Measurements from ENCODE around the gene CDC42SE2. TPM values are rescaled to one million over a fixed set of nuclear protein-coding genes. Genes with fewer than 3 reads are reported as not detected.
"Not testable (repeated sequence)": the region's sequence is repeated elsewhere in the genome, so short reads cannot be mapped to it uniquely, and the experiment has no call there.

The CDC42SE2 gene
- total RNA-seq, 1 donor from 2014 or later, result 27.7 TPM

DNA sequence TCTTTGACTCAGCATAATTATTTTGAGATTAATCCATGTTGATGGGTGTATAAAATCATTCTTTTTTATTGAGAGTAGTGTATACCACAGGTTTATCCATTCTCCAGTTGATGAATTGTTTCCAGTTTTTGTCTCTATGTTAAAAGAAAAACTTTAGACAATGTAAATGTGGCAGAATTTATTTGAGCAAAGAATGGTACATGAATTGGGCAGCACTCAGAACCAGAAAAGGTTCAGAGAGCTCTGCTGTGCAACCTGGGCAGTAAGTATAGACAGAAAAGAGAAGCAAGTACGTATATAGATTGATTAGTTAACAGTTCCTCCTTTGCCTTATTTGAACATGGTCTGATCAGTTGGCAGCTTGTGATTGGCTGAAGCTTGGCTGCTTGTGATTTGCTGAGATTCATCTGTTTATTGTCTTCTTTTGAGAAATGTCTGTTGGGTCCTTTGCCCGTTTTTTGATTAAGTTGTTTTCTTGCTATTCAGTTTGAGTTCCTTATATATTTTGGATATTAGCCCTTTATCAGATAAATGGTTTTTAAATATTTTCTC, 41.4 kb downstream of the CDC42SE2 start:
- no peaks in the 10 kb centered on the region for H3K9me3 ChIP-seq (ENCODE audit: control insufficient read depth in 3 of 3, low read length in 3 of 3)
- H3K36me3 ChIP-seq (ENCODE audit: control insufficient read depth in 3 of 3, insufficient read depth in 3 of 3, low read length in 3 of 3), result no peaks in the 10 kb centered on the region
- no peak overlapping the region for H3K9ac ChIP-seq (ENCODE audit: low read depth in 1 of 3, low read length in 3 of 3)
- H3K4me3 ChIP-seq (ENCODE audit: low read length in 3 of 3), result no peak overlapping the region
- H3K4me1 ChIP-seq (ENCODE audit: control insufficient read depth in 3 of 3, insufficient read depth in 3 of 3, low read length in 3 of 3), result no peaks in the 10 kb centered on the region
- H3K27ac ChIP-seq (ENCODE audit: low read depth, low read length), result no peak overlapping the region
- no peaks in the 10 kb centered on the region for H3K27me3 ChIP-seq (ENCODE audit: control insufficient read depth in 3 of 3, insufficient read depth in 3 of 3, low read length in 3 of 3)

DNA sequence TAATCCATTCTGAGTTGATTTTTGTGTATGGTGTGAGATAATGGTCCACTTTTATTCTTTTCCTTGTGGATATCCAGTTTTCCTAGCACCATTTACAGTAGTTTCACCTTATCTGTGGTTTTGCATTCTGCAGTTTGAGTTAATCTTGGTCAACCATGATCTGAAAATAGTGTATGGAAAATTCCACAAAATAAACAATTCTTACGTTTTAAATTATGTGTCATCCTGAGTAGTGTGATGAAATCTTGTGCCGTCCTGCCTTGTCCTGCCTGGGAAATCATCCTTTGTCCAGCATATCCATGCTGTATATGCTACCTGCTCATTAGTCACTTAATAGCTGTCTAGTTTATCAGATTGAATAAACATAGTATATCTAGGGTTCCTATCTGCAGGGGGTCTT, 42.1 kb downstream of the CDC42SE2 start:
- no peak overlapping the region for H3K4me3 ChIP-seq (ENCODE audit: low read length in 3 of 3)
- no peaks in the 10 kb centered on the region for H3K4me1 ChIP-seq (ENCODE audit: control insufficient read depth in 3 of 3, insufficient read depth in 3 of 3, low read length in 3 of 3)
- no peaks in the 10 kb centered on the region for H3K9me3 ChIP-seq (ENCODE audit: control insufficient read depth in 3 of 3, low read length in 3 of 3)
- no peak overlapping the region for H3K9ac ChIP-seq (ENCODE audit: low read depth in 1 of 3, low read length in 3 of 3)
- H3K27me3 ChIP-seq (ENCODE audit: control insufficient read depth in 3 of 3, insufficient read depth in 3 of 3, low read length in 3 of 3), result no peaks in the 10 kb centered on the region
- H3K36me3 ChIP-seq (ENCODE audit: control insufficient read depth in 3 of 3, insufficient read depth in 3 of 3, low read length in 3 of 3), result no peaks in the 10 kb centered on the region
- H3K27ac ChIP-seq (ENCODE audit: low read depth, low read length), result no peak overlapping the region

DNA sequence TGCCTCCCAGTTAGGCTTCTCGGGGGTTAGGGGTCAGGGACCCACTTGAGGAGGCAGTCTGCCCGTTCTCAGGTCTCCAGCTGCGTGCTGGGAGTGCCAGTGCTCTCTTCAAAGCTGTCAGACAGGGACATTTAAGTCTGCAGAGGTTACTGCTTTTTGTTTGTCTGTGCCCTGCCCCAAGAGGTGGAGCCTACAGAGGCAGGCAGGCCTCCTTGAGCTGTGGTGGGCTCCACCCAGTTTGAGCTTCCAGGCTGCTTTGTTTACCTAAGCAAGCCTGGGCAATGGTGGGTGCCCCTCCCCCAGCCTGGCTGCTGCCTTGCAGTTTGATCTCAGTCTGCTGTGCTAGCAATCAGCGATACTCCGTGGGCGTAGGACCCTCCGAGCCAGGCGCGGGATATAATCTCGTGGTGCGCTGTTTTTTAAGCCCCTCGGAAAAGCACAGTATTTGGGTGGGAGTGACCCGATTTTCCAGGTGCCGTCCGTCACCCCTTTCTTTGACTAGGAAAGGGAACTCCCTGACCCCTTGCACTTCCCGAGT, 48.5 kb downstream of the CDC42SE2 start:
- H3K36me3 ChIP-seq (ENCODE audit: control insufficient read depth in 3 of 3, insufficient read depth in 3 of 3, low read length in 3 of 3); H3K4me1 ChIP-seq (ENCODE audit: control insufficient read depth in 3 of 3, insufficient read depth in 3 of 3, low read length in 3 of 3); H3K9me3 ChIP-seq (ENCODE audit: control insufficient read depth in 3 of 3, low read length in 3 of 3); H3K9ac ChIP-seq (ENCODE audit: low read depth in 1 of 3, low read length in 3 of 3); H3K27ac ChIP-seq (ENCODE audit: low read depth, low read length); H3K27me3 ChIP-seq (ENCODE audit: control insufficient read depth in 3 of 3, insufficient read depth in 3 of 3, low read length in 3 of 3); H3K4me3 ChIP-seq (ENCODE audit: low read length in 3 of 3): not testable (repeated sequence)

DNA sequence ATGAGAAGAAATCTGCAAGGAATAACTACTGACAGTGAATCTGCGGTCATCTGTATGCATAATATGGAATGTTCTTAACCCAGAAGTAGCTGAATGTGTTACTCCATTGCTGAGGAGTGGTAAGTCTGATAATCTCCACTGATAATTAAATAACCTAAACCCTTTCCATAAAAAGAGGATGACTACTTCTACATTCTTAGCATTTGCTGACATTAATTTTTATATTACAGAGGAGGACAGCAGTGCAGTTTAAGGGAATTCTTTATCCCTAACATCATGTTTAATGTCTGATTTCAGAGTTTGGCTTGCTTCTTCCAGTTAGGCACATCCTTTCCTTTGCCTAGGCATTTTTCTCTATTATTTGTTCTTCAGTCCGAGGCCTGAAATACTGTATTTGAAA, 52.2 kb downstream of the CDC42SE2 start:
- Histone ChIP-seq H3K27me3 (ENCODE audit: control insufficient read depth in 3 of 3, insufficient read depth in 3 of 3, low read length in 3 of 3) (no peaks in the 10 kb centered on the region), H3K9me3 (ENCODE audit: control insufficient read depth in 3 of 3, low read length in 3 of 3) (no peaks in the 10 kb centered on the region), H3K27ac (ENCODE audit: low read depth, low read length) (no peak overlapping the region), H3K4me3 (ENCODE audit: low read length in 3 of 3) (no peak overlapping the region), H3K9ac (ENCODE audit: low read depth in 1 of 3, low read length in 3 of 3) (no peak overlapping the region), H3K4me1 (ENCODE audit: control insufficient read depth in 3 of 3, insufficient read depth in 3 of 3, low read length in 3 of 3) (peaks cover 4 to 6% (median 5%) of the 10 kb centered on the region in 3 donors), H3K36me3 (ENCODE audit: control insufficient read depth in 3 of 3, insufficient read depth in 3 of 3, low read length in 3 of 3) (no peaks in the 10 kb centered on the region)

DNA sequence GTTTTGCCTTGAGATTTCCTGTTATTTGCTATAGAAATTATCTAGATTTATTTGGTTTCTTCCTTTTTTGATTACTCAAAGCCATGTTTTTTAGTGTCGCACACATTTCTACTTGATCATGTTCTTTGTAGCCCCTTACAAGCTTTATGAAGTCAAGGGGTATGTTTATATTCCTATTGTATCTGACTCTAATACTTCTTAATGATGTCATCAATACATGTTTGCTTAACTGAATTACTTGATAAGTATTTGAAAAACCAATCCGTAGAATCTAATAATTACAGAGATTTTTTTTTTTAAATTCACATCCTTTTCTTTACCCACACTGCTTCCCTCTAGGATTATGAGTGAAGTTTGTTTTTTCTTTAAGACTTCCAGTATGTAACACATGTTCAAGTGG, 53.0 kb downstream of the CDC42SE2 start:
- Histone ChIP-seq H3K36me3 (ENCODE audit: control insufficient read depth in 3 of 3, insufficient read depth in 3 of 3, low read length in 3 of 3) (no peaks in the 10 kb centered on the region), H3K4me1 (ENCODE audit: control insufficient read depth in 3 of 3, insufficient read depth in 3 of 3, low read length in 3 of 3) (peaks cover 4 to 6% (median 5%) of the 10 kb centered on the region in 3 donors), H3K4me3 (ENCODE audit: low read length in 3 of 3) (no peak overlapping the region), H3K9ac (ENCODE audit: low read depth in 1 of 3, low read length in 3 of 3) (no peak overlapping the region), H3K27me3 (ENCODE audit: control insufficient read depth in 3 of 3, insufficient read depth in 3 of 3, low read length in 3 of 3) (no peaks in the 10 kb centered on the region), H3K9me3 (ENCODE audit: control insufficient read depth in 3 of 3, low read length in 3 of 3) (no peaks in the 10 kb centered on the region), H3K27ac (ENCODE audit: low read depth, low read length) (no peak overlapping the region)

DNA sequence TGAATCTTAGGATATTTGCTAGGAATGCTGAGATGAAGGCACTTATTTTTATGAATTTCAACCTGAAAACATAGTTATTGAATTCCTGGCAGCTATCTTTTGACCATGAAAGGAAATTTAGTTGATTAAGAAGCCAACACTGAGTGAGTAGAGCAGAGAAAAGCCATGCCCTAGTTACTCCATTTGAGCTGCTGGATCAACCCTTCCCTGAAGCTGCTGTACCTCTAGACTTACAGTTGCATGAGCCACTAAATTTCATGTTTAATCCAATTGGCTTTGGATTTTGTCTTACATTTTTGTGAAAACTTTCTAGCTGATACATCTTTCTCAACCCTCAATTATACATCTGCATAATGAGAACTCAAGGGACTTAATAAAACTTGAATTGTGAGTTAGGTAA, 54.6 kb downstream of the CDC42SE2 start:
- H3K9ac ChIP-seq (ENCODE audit: low read depth in 1 of 3, low read length in 3 of 3), result no peak overlapping the region
- no peaks in the 10 kb centered on the region for H3K36me3 ChIP-seq (ENCODE audit: control insufficient read depth in 3 of 3, insufficient read depth in 3 of 3, low read length in 3 of 3)
- no peaks in the 10 kb centered on the region for H3K27me3 ChIP-seq (ENCODE audit: control insufficient read depth in 3 of 3, insufficient read depth in 3 of 3, low read length in 3 of 3)
- H3K4me3 ChIP-seq (ENCODE audit: low read length in 3 of 3), result no peak overlapping the region
- no peak overlapping the region for H3K27ac ChIP-seq (ENCODE audit: low read depth, low read length)
- peaks cover 4 to 6% (median 5%) of the 10 kb centered on the region in 3 donors for H3K4me1 ChIP-seq (ENCODE audit: control insufficient read depth in 3 of 3, insufficient read depth in 3 of 3, low read length in 3 of 3)
- H3K9me3 ChIP-seq (ENCODE audit: control insufficient read depth in 3 of 3, low read length in 3 of 3), result no peaks in the 10 kb centered on the region

- Histone ChIP-seq H3K27ac (ENCODE audit: low read depth, low read length) (no peak overlapping the region), H3K4me1 (ENCODE audit: control insufficient read depth in 3 of 3, insufficient read depth in 3 of 3, low read length in 3 of 3) (peaks cover 0 to 5% (median 0%) of the 10 kb centered on the region in 3 donors), H3K4me3 (ENCODE audit: low read length in 3 of 3) (no peak overlapping the region), H3K9me3 (ENCODE audit: control insufficient read depth in 3 of 3, low read length in 3 of 3) (no peaks in the 10 kb centered on the region), H3K27me3 (ENCODE audit: control insufficient read depth in 3 of 3, insufficient read depth in 3 of 3, low read length in 3 of 3) (no peaks in the 10 kb centered on the region), H3K36me3 (ENCODE audit: control insufficient read depth in 3 of 3, insufficient read depth in 3 of 3, low read length in 3 of 3) (no peaks in the 10 kb centered on the region), H3K9ac (ENCODE audit: low read depth in 1 of 3, low read length in 3 of 3) (no peak overlapping the region)
Measured at GRCh38 chr5:131321066-131321465, 57.2 kb downstream of the CDC42SE2 start.

- Histone ChIP-seq H3K4me3 (ENCODE audit: low read length in 3 of 3) (no peak overlapping the region), H3K9me3 (ENCODE audit: control insufficient read depth in 3 of 3, low read length in 3 of 3) (no peaks in the 10 kb centered on the region), H3K9ac (ENCODE audit: low read depth in 1 of 3, low read length in 3 of 3) (no peak overlapping the region), H3K27ac (ENCODE audit: low read depth, low read length) (no peak overlapping the region), H3K27me3 (ENCODE audit: control insufficient read depth in 3 of 3, insufficient read depth in 3 of 3, low read length in 3 of 3) (no peaks in the 10 kb centered on the region), H3K4me1 (ENCODE audit: control insufficient read depth in 3 of 3, insufficient read depth in 3 of 3, low read length in 3 of 3) (peaks cover 0 to 5% (median 0%) of the 10 kb centered on the region in 3 donors), H3K36me3 (ENCODE audit: control insufficient read depth in 3 of 3, insufficient read depth in 3 of 3, low read length in 3 of 3) (no peaks in the 10 kb centered on the region)
Measured at GRCh38 chr5:131322926-131323325, 59.1 kb downstream of the CDC42SE2 start.

DNA sequence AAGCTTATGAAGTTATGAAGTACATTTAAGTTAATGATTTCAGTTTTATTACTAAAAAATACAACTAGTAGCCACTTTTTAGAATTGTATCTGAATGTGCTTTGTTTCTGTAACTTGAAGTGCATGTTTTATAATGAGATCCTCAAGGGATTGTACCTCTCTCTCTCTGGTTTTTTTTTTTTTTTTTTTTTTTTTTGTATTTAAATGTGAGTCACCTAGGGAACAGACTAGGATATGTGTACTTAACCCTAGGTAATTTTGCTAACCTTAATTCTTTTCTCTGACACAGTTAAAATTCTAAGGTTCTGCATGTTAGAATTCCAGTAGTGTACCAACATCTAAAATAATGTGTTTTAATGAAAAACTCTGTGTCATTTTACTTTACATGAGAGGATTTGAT, 59.5 kb downstream of the CDC42SE2 start:
- no peak overlapping the region for H3K27ac ChIP-seq (ENCODE audit: low read depth, low read length)
- H3K9me3 ChIP-seq (ENCODE audit: control insufficient read depth in 3 of 3, low read length in 3 of 3), result no peaks in the 10 kb centered on the region
- H3K36me3 ChIP-seq (ENCODE audit: control insufficient read depth in 3 of 3, insufficient read depth in 3 of 3, low read length in 3 of 3), result no peaks in the 10 kb centered on the region
- H3K27me3 ChIP-seq (ENCODE audit: control insufficient read depth in 3 of 3, insufficient read depth in 3 of 3, low read length in 3 of 3), result no peaks in the 10 kb centered on the region
- H3K4me1 ChIP-seq (ENCODE audit: control insufficient read depth in 3 of 3, insufficient read depth in 3 of 3, low read length in 3 of 3), result peaks cover 0 to 5% (median 0%) of the 10 kb centered on the region in 3 donors
- no peak overlapping the region for H3K4me3 ChIP-seq (ENCODE audit: low read length in 3 of 3)
- H3K9ac ChIP-seq (ENCODE audit: low read depth in 1 of 3, low read length in 3 of 3), result no peak overlapping the region

- Histone ChIP-seq H3K9me3 (ENCODE audit: control insufficient read depth in 3 of 3, low read length in 3 of 3) (no peaks in the 10 kb centered on the region), H3K36me3 (ENCODE audit: control insufficient read depth in 3 of 3, insufficient read depth in 3 of 3, low read length in 3 of 3) (no peaks in the 10 kb centered on the region), H3K27ac (ENCODE audit: low read depth, low read length) (no peak overlapping the region), H3K4me1 (ENCODE audit: control insufficient read depth in 3 of 3, insufficient read depth in 3 of 3, low read length in 3 of 3) (peaks cover 0 to 5% (median 0%) of the 10 kb centered on the region in 3 donors), H3K27me3 (ENCODE audit: control insufficient read depth in 3 of 3, insufficient read depth in 3 of 3, low read length in 3 of 3) (no peaks in the 10 kb centered on the region), H3K9ac (ENCODE audit: low read depth in 1 of 3, low read length in 3 of 3) (no peak overlapping the region), H3K4me3 (ENCODE audit: low read length in 3 of 3) (peak overlapping the region in 1 of 3 donors; percentile 1)
Measured at GRCh38 chr5:131324303-131324702, 60.5 kb downstream of the CDC42SE2 start.

Data from skeletal muscle tissue (tissue), 4 donors.